HS-5 (cell line): ENCODE data around the gene CDH13.

Experiments
- DNase-seq: peaks from one replicate; pipeline ENCODE4 v3.0.0-alpha.2; 2012; ENCODE audit warnings: low read depth

The CDH13 gene

DNA sequence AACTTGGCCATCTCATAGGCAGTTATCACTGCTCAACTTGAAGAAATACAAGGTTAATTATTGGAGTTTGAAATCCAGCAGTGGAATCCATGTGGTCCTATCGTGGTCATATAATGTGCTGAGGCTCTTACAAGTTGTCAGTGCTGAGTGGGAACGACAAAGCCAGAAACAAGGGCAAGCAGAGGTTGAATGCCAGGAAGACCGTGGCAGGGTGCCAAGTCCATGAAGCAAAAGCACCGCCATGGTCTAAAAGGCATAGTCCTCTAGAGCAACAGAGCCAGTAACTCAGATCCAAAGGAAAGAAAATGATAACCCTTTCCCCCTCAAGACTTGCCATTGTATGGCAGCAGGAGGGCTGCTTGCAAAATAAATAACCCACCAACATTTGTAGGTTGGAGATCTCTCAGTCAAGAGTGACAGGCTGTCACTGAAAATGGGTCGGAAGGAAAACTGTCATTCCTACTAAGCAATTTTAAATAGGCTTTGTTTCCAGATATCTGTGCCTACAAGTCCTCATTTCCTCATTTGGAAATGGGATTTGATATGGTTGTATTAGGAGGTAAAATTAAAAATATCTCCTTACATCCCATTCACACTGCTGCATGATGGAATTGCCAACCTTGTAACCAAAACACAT, 1144.7 kb downstream of the CDH13 start:
- DNase-seq, result no peak

DNA sequence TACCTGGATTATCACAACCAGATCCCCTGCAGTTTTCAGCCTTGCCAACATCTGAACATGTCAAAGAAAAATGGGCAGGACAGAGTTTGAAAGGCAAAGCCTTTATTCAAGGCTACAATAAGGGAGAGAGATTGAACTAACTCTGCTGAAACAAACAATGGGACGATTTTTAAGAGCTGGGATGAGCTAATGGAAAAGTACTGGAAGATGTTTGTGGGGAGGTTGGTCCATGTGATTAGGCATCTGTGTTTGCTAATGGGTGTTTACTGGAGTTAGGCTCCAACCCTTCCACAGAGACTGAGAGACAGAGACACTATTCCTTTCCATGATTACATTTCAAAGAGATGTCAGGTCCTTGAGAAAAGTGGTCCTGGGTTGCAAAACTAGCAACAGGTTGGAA, 1146.0 kb downstream of the CDH13 start:
- no peak for DNase-seq

DNA sequence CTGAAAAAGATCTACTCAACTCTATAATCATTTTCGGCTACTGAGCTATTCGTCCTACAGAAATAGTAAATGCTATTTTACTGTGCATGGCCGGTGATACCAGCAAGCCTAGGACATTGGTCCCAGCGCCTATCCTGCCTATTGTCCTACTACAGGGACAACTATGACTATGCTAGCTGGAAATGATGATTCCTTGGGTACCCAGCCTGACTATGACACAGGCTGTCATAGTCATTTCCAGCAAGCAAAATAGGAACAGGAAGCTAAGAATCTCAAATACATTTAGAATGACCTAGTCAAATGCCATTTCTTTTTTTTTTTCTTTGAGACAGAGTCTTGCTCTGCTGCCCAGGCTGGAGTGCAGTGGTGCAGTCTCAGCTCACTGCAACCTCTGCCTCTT, 1147.3 kb downstream of the CDH13 start:
- DNase-seq, result no peak

- no peak for DNase-seq
Observed at GRCh38 chr16:83776944-83777343, 1150.2 kb downstream of the CDH13 start.

- no peak for DNase-seq
Observed at GRCh38 chr16:83779886-83780285, 1153.1 kb downstream of the CDH13 start.

GRCh38 chr16:83785455-83785854, 1158.7 kb downstream of the CDH13 start:
- DNase-seq, result no peak

GRCh38 chr16:83789642-83790401, 1163.1 kb downstream of the CDH13 start:
- DNase-seq, result no peak

DNA sequence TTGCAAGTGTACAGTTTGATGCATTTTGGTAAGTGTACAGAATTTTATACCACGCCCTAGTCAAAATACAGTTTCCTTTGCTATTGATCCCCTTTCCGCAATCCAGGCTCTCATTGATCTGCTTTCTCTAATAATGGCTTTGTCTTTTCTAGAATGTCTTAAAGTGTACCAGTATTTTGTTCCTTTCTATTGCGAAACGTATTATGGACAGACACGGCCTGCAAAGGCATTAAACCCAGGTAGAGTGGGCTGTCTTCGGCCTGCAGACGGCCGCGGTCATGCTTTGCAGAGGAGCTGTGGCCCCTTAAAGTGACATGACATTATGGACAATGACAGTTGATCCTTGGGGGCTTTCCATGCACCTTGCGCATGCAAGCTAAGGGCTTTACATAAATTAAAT, 1165.1 kb downstream of the CDH13 start:
- DNase-seq, result no peak

GRCh38 chr16:83792391-83792790, 1165.6 kb downstream of the CDH13 start:
- no peak for DNase-seq

DNA sequence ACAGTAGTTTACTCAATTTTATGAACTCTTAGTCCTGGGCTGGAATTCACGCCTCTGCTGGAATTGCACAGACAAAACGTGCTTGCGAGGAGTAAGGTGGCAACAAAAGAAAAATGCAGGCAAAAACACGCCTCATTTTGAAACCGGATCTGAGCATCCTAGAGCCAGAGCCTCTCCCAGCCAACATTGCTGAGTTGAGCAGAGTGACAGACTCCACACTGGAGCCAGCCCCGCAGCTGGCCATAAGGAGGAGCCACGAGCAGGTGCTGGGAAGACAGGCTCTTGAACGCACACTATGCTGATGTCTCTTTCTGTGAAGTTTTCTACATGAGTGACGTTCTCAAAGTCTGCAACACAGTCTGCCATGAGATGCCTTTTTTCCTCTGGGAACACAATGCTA, 1166.4 kb downstream of the CDH13 start:
- no peak for DNase-seq

GRCh38 chr16:83794860-83795554, 1168.2 kb downstream of the CDH13 start:
- no peak for DNase-seq

DNA sequence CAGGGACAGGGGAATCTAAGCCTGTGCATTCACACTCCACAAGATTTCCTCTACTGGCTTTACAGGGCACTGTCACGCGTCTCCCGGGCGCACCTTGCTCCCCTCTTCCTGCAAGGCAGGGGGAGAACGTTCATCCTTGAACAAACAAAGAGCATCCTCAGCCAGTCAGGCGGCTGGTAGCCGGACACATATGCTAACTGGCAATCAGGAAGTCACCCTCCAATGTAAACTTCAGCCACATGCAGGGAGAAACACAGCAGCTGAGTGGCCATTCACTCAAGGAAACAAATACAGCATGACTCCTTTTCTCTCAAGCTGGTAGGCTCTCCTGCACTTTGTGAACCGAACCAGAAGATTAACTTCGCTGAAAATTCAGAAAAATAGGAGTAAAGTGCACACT, 1170.2 kb downstream of the CDH13 start:
- no peak for DNase-seq

DNA sequence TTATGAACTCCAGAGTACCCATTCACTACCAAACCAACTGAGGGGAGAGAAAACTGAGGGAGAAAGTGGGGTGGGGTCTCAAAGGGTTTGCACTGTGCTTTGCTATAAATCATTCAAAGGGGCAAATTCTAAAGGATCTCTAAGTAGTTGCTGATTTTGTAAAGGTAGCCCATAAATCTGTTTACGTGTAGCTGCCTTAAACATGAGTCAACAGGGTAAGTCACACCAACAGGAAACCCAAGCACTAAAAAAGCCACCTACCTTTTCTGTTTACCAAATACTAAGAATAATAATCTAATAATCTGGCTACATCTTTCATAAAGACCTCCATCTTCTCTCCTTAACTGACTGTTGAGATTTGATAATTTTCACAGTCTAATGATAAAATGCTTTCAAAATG, 1172.6 kb downstream of the CDH13 start:
- DNase-seq, result no peak

- no peak for DNase-seq
Observed at GRCh38 chr16:83802135-83802534, 1175.4 kb downstream of the CDH13 start.

GRCh38 chr16:83802554-83803205, 1175.9 kb downstream of the CDH13 start:
- no peak for DNase-seq

DNA sequence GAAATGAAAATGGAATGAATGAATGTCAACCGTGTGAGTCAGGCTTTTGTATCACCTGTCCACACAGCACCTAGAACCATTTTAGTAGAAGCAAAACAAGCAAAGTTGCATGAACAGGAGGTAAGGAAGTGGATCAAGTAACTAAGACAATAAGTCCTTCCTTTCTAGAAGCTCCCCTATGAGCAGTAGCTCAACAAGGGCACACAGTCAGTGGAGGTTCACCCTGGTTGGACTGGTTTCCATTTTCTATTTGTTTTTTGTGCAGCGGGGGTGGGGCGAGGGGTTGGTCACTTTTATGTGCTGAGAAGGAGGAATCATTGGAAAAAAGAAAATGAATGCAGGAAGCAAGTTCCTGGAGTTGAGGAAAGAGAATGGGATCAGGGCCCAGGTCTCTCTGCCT, 1177.0 kb downstream of the CDH13 start:
- no peak for DNase-seq

GRCh38 chr16:83804366-83804765, 1177.6 kb downstream of the CDH13 start:
- no peak for DNase-seq

DNA sequence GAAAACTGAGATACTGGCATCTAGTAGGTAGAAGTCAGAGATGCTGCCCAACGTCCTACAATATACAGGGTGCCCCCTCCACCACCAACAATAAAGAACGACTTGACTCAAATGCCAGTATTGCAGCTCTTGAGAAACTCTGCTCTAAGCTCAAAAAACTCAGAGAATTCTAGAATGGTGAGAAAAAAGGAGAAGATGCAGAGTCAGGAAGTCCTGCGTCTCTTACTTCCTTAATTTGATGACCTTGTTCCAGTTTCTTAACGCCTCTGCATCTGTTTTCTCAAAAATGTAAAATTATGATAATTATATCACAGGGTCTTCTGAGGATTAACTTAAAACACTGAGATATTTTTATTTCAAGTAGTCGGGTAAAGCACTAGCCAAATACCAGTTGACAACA, 1179.3 kb downstream of the CDH13 start:
- DNase-seq, result no peak

- DNase-seq, result no peak
Observed at GRCh38 chr16:83806731-83807130, 1180.0 kb downstream of the CDH13 start.

DNA sequence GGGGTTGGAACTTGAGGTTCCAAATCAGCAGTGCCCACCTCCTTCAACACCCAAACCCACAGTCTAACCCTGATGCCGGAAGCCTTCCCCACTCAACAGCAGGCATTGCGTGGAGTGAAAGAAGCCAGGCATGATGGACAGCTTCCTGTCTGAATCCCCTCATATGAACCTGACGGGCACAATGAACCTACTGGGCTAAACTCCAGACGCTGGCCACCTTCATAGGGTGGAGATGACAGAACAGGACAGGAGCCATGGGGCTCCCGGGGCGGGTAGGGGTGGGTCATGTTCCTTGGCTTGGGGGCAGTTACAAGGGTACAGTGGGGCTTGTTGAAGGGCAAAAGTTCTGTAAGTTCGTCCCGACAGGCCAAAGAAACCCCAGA, 1180.5 kb downstream of the CDH13 start:
- DNase-seq, result no peak

DNA sequence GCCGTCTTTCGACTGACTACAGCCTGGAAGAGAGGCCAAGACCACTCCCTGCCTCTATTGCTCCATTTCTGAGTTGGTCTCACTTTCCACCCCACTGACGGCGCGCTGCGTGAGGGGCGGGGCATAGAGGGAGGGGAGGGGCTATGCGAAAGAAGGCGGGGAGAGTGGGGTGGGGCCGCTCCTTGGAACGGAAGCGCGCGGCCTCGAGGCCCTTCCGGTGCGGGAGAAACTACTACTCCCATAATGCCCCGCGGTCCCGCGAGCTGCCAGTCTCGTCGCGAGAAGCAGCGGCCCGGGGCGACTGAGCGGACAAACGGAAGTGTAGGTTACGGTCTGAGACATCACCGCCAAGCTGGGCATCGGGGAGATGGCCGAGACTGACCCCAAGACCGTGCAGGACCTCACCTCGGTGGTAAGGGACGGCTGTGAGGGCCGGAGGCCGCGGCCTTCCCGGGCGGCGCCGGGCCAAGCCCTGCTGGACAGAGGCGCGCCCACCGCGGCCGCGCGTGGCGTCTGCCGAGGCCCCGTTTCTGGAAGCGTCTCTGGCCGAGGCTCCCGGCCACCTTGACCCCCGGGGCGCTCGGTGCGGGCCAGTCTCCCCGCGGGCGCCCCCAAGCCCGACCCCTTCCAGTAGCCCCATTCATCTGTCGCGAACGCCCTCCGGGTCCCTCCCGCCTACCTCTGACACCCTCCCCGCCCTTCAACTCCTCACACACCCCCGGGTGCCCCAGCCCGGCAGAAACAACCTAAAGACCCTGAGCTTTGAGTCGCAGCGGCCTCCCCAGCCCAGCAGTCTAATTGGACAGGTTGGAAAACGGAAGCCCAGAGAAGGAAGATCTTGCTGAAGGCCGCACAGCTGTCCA, 1181.2 kb downstream of the CDH13 start, which contains the start of gene HSBP1:
TSS of gene HSBP1 (plus strand) at position 269 of the 863 bp plus-strand sequence. CDS start at position 368, 99 bp downstream.
- DNase-seq, result peak; percentile 35

DNA sequence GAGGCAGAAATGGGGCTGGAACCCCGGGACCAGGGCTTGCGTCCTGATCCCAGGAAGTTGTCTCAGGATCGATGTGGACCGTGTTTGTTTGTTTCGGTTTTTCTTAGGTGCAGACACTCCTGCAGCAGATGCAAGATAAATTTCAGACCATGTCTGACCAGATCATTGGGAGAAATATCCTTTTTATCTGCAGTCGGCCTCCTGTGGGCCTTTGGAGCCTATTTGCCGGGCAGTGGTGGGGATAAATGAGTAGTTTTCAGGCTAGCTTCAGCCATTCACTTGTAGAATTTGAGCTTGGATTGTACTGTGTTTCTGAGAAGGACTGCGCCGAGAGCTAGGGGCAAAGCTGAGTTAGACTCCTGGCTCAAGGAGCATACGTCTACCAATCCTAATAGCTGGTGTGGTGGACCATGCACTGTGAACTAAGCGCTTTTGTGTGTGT, 1181.8 kb downstream of the CDH13 start:
- no peak for DNase-seq
